Sigmoid colon (tissue), 7 donors: ENCODE results near the gene PLSCR3. TPM values are rescaled to one million over a fixed set of nuclear protein-coding genes. Genes with fewer than 3 reads are reported as not detected.

Experiments used
- DNase-seq: peaks from one replicate; pipeline ENCODE4 v3.0.0-alpha.2; 2019
- H3K27ac ChIP-seq, 4 donors: fragments of 200-600 bp; sonication (generic); one replicate each; pipeline ENCODE4 v1.5.1; 2016 to 2019; ENCODE audit warnings: mild to moderate bottlenecking in 1 of 4
- H3K27me3 ChIP-seq, 3 donors: fragments of 200-600 bp; sonication (generic); one replicate each; pipeline ENCODE4 v1.5.1; 2019; ENCODE audit warnings: mild to moderate bottlenecking in 1 of 3
- H3K36me3 ChIP-seq, 4 donors: fragments of 200-600 bp; sonication (generic); one replicate each; pipeline ENCODE4 v1.5.1; 2016 to 2019
- H3K4me1 ChIP-seq, 4 donors: fragments of 200-600 bp; sonication (generic); one replicate each; pipeline ENCODE4 v1.5.1; 2017 to 2019
- H3K4me3 ChIP-seq, 4 donors: fragments of 200-600 bp; sonication (generic); one replicate each; pipeline ENCODE4 v1.5.1; 2017 to 2019; ENCODE audit warnings: mild to moderate bottlenecking in 2 of 4, moderate library complexity in 1 of 4
- H3K9me3 ChIP-seq, 4 donors: fragments of 200-600 bp in 3 of 4; sonication (generic) in 3 of 4; one replicate each; pipeline versions ENCODE4 v1.5.1 to v1.6.1; 2013 to 2019
- CTCF ChIP-seq, 4 experiments: fragments of 450-650 bp in 3 of 4; fragments of 200-600 bp in 1 of 4; IDR thresholded peaks; one replicate each; pipeline ENCODE4 v1.5.1; 2016 to 2019; ENCODE audit warnings: antibody characterized with exemption in 4 of 4, mild to moderate bottlenecking in 3 of 4, moderate library complexity in 2 of 4
- EP300 ChIP-seq, 4 donors: sonication (generic); formaldehyde crosslinking; IDR thresholded peaks; one replicate each; pipeline ENCODE4 v1.6.1; 2017; ENCODE audit warnings: antibody characterized with exemption in 4 of 4
- POLR2A ChIP-seq, 2 donors: fragments of 450-650 bp; IDR thresholded peaks; one replicate each; pipeline ENCODE4 v1.6.1; 2016; ENCODE audit warnings: antibody characterized with exemption in 2 of 2, mild to moderate bottlenecking in 2 of 2, moderate library complexity in 2 of 2
- POLR2AphosphoS5 ChIP-seq, 4 donors: sonication (generic); formaldehyde crosslinking; IDR thresholded peaks; one replicate each; pipeline ENCODE4 v1.6.1; 2017; ENCODE audit warnings: antibody characterized with exemption in 4 of 4
- WGBS, 2 donors: extraction: QIAGEN DNeasy Blood & Tissue Kit; methylation state at CpG; one replicate each; pipeline ENCODE4 v1.1.7; 2013; 5-methylcytosine and 5-hydroxymethylcytosine counted together
- intact Hi-C: fragments of 100-400 bp; cut with DNase I; formaldehyde crosslinking; loops from one replicate; pipeline ENCODE4 v1.15.1; 2023
- polyA plus RNA-seq, 3 donors: library from polyadenylated mRNA; stranded (reverse); fragments of 200-250 nt; gene quantifications; one replicate each; pipeline ENCODE4 v1.2.3, GENCODE V29; 2013
- total RNA-seq, 4 donors: library from RNA; depleted of rRNA; stranded (reverse); fragments of >200 nt; gene quantifications; one replicate each; pipeline ENCODE4 v1.1.0, GENCODE V29; 2016
- donor health status: healthy with polysubstance abuse.
- donor health status: Bipolar disorder and iron deficiency.
- donor health status: healthy.

The PLSCR3 gene
- total and polyA plus RNA-seq, 7 donors, result 10.4 to 27.2 (median 14.8) TPM

DNA sequence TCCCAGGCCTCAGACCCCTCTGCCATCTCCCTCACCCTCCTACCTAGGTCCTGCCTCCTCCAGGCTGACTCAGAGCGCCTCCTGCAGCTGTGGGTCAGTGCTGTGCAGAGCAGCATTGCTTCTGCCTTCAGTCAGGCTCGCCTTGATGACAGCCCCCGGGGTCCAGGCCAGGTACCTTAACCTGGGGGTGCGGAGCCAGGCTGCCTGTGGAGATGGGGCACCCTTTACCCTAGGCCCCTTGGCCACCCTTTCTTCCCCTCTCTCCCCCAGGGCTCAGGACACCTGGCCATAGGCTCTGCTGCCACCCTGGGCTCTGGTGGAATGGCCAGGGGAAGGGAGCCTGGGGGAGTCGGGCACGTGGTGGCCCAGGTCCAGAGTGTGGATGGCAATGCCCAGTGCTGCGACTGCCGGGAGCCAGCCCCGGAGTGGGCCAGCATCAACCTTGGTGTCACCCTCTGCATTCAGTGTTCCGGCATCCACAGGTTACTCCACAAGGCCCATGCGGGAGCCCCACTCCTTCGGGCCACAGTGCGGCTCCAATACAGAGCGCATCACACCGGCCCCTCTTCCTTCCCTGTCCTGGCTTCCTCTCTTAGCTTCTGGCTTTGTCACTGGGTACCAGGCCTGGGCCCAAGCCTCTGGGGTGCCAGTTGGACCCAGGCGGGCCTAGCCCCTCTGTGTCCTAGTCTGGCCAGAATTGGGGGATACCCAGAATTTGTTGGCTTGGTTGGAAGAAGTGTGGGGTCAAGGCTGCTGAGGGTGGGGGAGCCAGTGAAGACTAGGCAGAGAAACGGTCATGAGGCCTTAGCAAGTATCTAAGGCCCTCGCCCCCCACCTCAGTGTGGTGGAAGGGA, 47.3 kb downstream of the PLSCR3 start:
- 70 to 89% methylated on average over 18 of the region's 18 CpGs for WGBS, 2 donors

GRCh38 chr17:7343250-7343649, 51.1 kb downstream of the PLSCR3 start:
- Histone ChIP-seq H3K36me3 (no peaks in the 10 kb centered on the region), H3K27me3 (peaks cover 11 to 47% (median 18%) of the 10 kb centered on the region in 3 donors), H3K27ac (no peak overlapping the region), H3K4me3 (no peak overlapping the region), H3K4me1 (no peaks in the 10 kb centered on the region), H3K9me3 (no peaks in the 10 kb centered on the region)
- no peak for DNase-seq
- intact Hi-C loops, result loop anchor here (5.0 kb wide), 1 partner anchor 81 kb away; the partner anchor contains the start of gene CLDN7
- TF ChIP-seq EP300 (IDR thresholded peaks at IDR 0.05) (no peak), POLR2A (IDR thresholded peaks at IDR 0.05) (no peak), POLR2AphosphoS5 (IDR thresholded peaks at IDR 0.05) (no peak), CTCF (IDR thresholded peaks at IDR 0.05) (no peak)
- WGBS, 2 donors, result 77 to 86% methylated on average over 15 of the region's 15 CpGs

More for the DNA sequence above, 47.3 kb downstream of the PLSCR3 start:
- Histone ChIP-seq H3K36me3 (no peaks in the 10 kb centered on the region), H3K27ac (no peak overlapping the region), H3K4me3 (no peak overlapping the region), H3K27me3 (peaks cover 4 to 16% (median 4%) of the 10 kb centered on the region in 3 donors), H3K9me3 (no peaks in the 10 kb centered on the region), H3K4me1 (peaks cover 0 to 23% (median 12%) of the 10 kb centered on the region in 4 donors)
- no peak for DNase-seq
- TF ChIP-seq EP300 (IDR thresholded peaks at IDR 0.05) (no peak), CTCF (IDR thresholded peaks at IDR 0.05) (no peak), POLR2A (IDR thresholded peaks at IDR 0.05) (no peak), POLR2AphosphoS5 (IDR thresholded peaks at IDR 0.05) (no peak)
- intact Hi-C loops, result no loop called here

- Histone ChIP-seq H3K4me1 (no peaks in the 10 kb centered on the region), H3K4me3 (no peak overlapping the region), H3K27me3 (peaks cover 11 to 59% (median 18%) of the 10 kb centered on the region in 3 donors), H3K36me3 (no peaks in the 10 kb centered on the region), H3K9me3 (no peaks in the 10 kb centered on the region), H3K27ac (no peak overlapping the region)
- TF ChIP-seq CTCF (IDR thresholded peaks at IDR 0.05), result no peak
- TF ChIP-seq POLR2AphosphoS5 (IDR thresholded peaks at IDR 0.05), result no peak
- TF ChIP-seq POLR2A (IDR thresholded peaks at IDR 0.05), result no peak
- TF ChIP-seq EP300 (IDR thresholded peaks at IDR 0.05), result no peak
- no peak for DNase-seq
- 95% methylated on average over 13 of the region's 13 CpGs for WGBS, 2 donors
- intact Hi-C loops, result loop anchor here (5.0 kb wide), 1 partner anchor 80 kb away; the partner anchor contains the start of gene CLDN7
These were observed 52.5 kb downstream of the PLSCR3 start for GRCh38 chr17:7341842-7342241.

DNA sequence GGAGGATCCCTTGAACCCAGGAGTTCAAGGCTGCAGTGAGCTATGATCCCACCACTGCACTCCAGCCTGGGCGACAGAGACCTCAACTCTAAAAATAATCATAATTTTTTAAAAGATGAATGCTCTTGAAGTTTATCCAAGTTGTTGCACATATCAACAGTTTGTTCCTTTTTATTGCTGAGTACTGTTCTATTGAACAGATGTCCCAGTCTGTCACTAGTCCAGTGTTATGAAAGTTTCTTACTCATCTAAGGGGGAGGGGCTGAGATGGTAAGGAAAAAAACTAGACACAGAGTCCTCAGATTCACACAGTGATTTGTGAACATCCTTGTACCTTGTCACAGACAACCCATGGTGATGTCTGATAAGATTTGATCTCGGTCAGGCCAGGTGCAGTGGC, 54.1 kb downstream of the PLSCR3 start:
- no peaks in the 10 kb centered on the region for H3K4me1 ChIP-seq
- H3K4me3 ChIP-seq, result no peak overlapping the region
- no peaks in the 10 kb centered on the region for H3K9me3 ChIP-seq
- peaks cover 11 to 72% (median 18%) of the 10 kb centered on the region in 3 donors for H3K27me3 ChIP-seq
- 65 to 85% methylated on average over 2 of the region's 2 CpGs for WGBS, 2 donors
- intact Hi-C loops, result loop anchor here (5.0 kb wide), 1 partner anchor 78 kb away; the partner anchor contains the start of gene CLDN7
- no peak overlapping the region for H3K27ac ChIP-seq
- H3K36me3 ChIP-seq, result no peaks in the 10 kb centered on the region
- no peak for DNase-seq
- no peak for TF ChIP-seq EP300 (IDR thresholded peaks at IDR 0.05)
- TF ChIP-seq CTCF (IDR thresholded peaks at IDR 0.05), result no peak
- TF ChIP-seq POLR2A (IDR thresholded peaks at IDR 0.05), result no peak
- no peak for TF ChIP-seq POLR2AphosphoS5 (IDR thresholded peaks at IDR 0.05)

Other genes with a start within 250 kb of the PLSCR3 start
Only the 30 nearest of the 38 such genes appear.
- 100 to 1,000 TPM; 311 to 569 (median 338) TPM for gene ACADVL, start 174.6 kb downstream of the PLSCR3 start, total RNA-seq
- gene ACADVL, start 174.6 kb downstream of the PLSCR3 start, polyA plus RNA-seq, result 100 to 1,000 TPM; 211 to 587 (median 491) TPM
- 10 to 100 TPM; 36.4 to 56.2 (median 41.8) TPM for gene DVL2, start 160.0 kb downstream of the PLSCR3 start, total RNA-seq
- 10 to 100 TPM; 12.0 to 30.7 (median 13.2) TPM for gene DVL2, start 160.0 kb downstream of the PLSCR3 start, polyA plus RNA-seq
- 10 to 100 TPM; 23.1 to 45.4 (median 35.4) TPM for gene PHF23, start 155.1 kb downstream of the PLSCR3 start, total RNA-seq
- 10 to 100 TPM; 40.7 to 45.6 (median 45.1) TPM for gene PHF23, start 155.1 kb downstream of the PLSCR3 start, polyA plus RNA-seq
- 100 to 1,000 TPM; 147 to 645 (median 552) TPM for gene GABARAP, start 152.1 kb downstream of the PLSCR3 start, total RNA-seq
- gene GABARAP, start 152.1 kb downstream of the PLSCR3 start, polyA plus RNA-seq, result 1,000 to 10,000 TPM in 2 of 3 donors, 100 to 1,000 TPM in 1; 572 to 1,215 (median 1,036) TPM
- gene CTDNEP1, start 142.8 kb downstream of the PLSCR3 start, total RNA-seq, result 10 to 100 TPM; 43.9 to 76.4 (median 53.0) TPM
- 100 to 1,000 TPM in 1 of 3 donors, 10 to 100 TPM in 2; 80.2 to 110 (median 82.9) TPM for gene CTDNEP1, start 142.8 kb downstream of the PLSCR3 start, polyA plus RNA-seq
- 10 to 100 TPM; 28.4 to 40.0 (median 34.2) TPM for gene ELP5, start 142.3 kb downstream of the PLSCR3 start, total RNA-seq
- gene ELP5, start 142.3 kb downstream of the PLSCR3 start, polyA plus RNA-seq, result 10 to 100 TPM; 32.4 to 70.9 (median 42.9) TPM
- 1 to 10 TPM in 3 of 4 donors, not detected in 1; 1.1 to 2.6 (median 1.9) TPM for gene CLDN7, start 132.0 kb downstream of the PLSCR3 start, total RNA-seq
- 100 to 1,000 TPM; 181 to 963 (median 332) TPM for gene CLDN7, start 132.0 kb downstream of the PLSCR3 start, polyA plus RNA-seq
- gene SLC2A4, start 112.8 kb downstream of the PLSCR3 start, total RNA-seq, result 100 to 1,000 TPM in 2 of 4 donors, 10 to 100 TPM in 2; 72.9 to 127 (median 94.7) TPM
- 1 to 10 TPM in 2 of 3 donors, under 1 TPM in 1; 0.60 to 7.9 (median 2.8) TPM for gene SLC2A4, start 112.8 kb downstream of the PLSCR3 start, polyA plus RNA-seq
- gene YBX2, start 99.9 kb downstream of the PLSCR3 start, total RNA-seq, result 1 to 10 TPM in 3 of 4 donors, under 1 TPM in 1; 0.28 to 2.5 (median 1.5) TPM
- 10 to 100 TPM in 2 of 3 donors, 1 to 10 TPM in 1; 4.8 to 37.6 (median 20.1) TPM for gene YBX2, start 99.9 kb downstream of the PLSCR3 start, polyA plus RNA-seq
- gene EIF5A, start 86.9 kb downstream of the PLSCR3 start, total RNA-seq, result 100 to 1,000 TPM; 104 to 156 (median 125) TPM
- 100 to 1,000 TPM; 315 to 603 (median 403) TPM for gene EIF5A, start 86.9 kb downstream of the PLSCR3 start, polyA plus RNA-seq
- gene GPS2, start 79.2 kb downstream of the PLSCR3 start, total RNA-seq, result 100 to 1,000 TPM in 1 of 4 donors, 10 to 100 TPM in 3; 82.3 to 114 (median 85.4) TPM
- 100 to 1,000 TPM in 1 of 3 donors, 10 to 100 TPM in 2; 67.9 to 113 (median 77.2) TPM for gene GPS2, start 79.2 kb downstream of the PLSCR3 start, polyA plus RNA-seq
- 10 to 100 TPM; 14.3 to 29.6 (median 17.6) TPM for gene NEURL4, start 65.2 kb downstream of the PLSCR3 start, total RNA-seq
- 10 to 100 TPM in 1 of 3 donors, 1 to 10 TPM in 2; 6.0 to 31.6 (median 6.0) TPM for gene NEURL4, start 65.2 kb downstream of the PLSCR3 start, polyA plus RNA-seq
- gene ACAP1, start 58.0 kb downstream of the PLSCR3 start, total RNA-seq, result 1 to 10 TPM; 1.1 to 3.9 (median 2.9) TPM
- gene ACAP1, start 58.0 kb downstream of the PLSCR3 start, polyA plus RNA-seq, result 10 to 100 TPM in 1 of 3 donors, 1 to 10 TPM in 2; 1.2 to 55.8 (median 1.4) TPM
- 1 to 10 TPM; 4.4 to 6.4 (median 5.5) TPM for gene KCTD11, start 42.4 kb downstream of the PLSCR3 start, total RNA-seq
- 10 to 100 TPM in 1 of 3 donors, 1 to 10 TPM in 2; 6.2 to 11.7 (median 9.0) TPM for gene KCTD11, start 42.4 kb downstream of the PLSCR3 start, polyA plus RNA-seq
- gene TMEM95, start 39.4 kb downstream of the PLSCR3 start, total RNA-seq, result not detected
- not detected for gene TMEM95, start 39.4 kb downstream of the PLSCR3 start, polyA plus RNA-seq
- 1 to 10 TPM; 2.1 to 5.4 (median 3.4) TPM for gene TNK1, start 13.4 kb downstream of the PLSCR3 start, total RNA-seq
- 10 to 100 TPM in 2 of 3 donors, 1 to 10 TPM in 1; 8.4 to 14.6 (median 10.4) TPM for gene TNK1, start 13.4 kb downstream of the PLSCR3 start, polyA plus RNA-seq
- gene TMEM256, start 9.6 kb upstream of the PLSCR3 start, total RNA-seq, result 100 to 1,000 TPM in 2 of 4 donors, 10 to 100 TPM in 2; 19.0 to 152 (median 99.7) TPM
- 100 to 1,000 TPM; 150 to 357 (median 235) TPM for gene TMEM256, start 9.6 kb upstream of the PLSCR3 start, polyA plus RNA-seq
- 10 to 100 TPM in 2 of 4 donors, 1 to 10 TPM in 2; 6.8 to 18.8 (median 10.4) TPM for gene NLGN2, start 13.3 kb upstream of the PLSCR3 start, total RNA-seq
- 1 to 10 TPM in 1 of 3 donors, under 1 TPM in 2; 0.60 to 8.9 (median 0.69) TPM for gene NLGN2, start 13.3 kb upstream of the PLSCR3 start, polyA plus RNA-seq
- not detected for gene SPEM1, start 25.8 kb upstream of the PLSCR3 start, total RNA-seq
- not detected for gene SPEM1, start 25.8 kb upstream of the PLSCR3 start, polyA plus RNA-seq
- gene SPEM2, start 31.1 kb upstream of the PLSCR3 start, total RNA-seq, result not detected
- not detected for gene SPEM2, start 31.1 kb upstream of the PLSCR3 start, polyA plus RNA-seq
- not detected for gene SPEM3, start 34.3 kb upstream of the PLSCR3 start, total RNA-seq
- not detected for gene SPEM3, start 34.3 kb upstream of the PLSCR3 start, polyA plus RNA-seq
- gene TMEM102, start 40.9 kb upstream of the PLSCR3 start, total RNA-seq, result 1 to 10 TPM; 1.2 to 2.5 (median 1.6) TPM
- 10 to 100 TPM in 1 of 3 donors, 1 to 10 TPM in 2; 6.6 to 14.5 (median 8.1) TPM for gene TMEM102, start 40.9 kb upstream of the PLSCR3 start, polyA plus RNA-seq
- gene FGF11, start 45.0 kb upstream of the PLSCR3 start, total RNA-seq, result under 1 TPM in 1 of 4 donors, not detected in 3; 0.36 TPM
- 1 to 10 TPM in 1 of 3 donors, under 1 TPM in 1, not detected in 1; 0.69 to 2.8 TPM for gene FGF11, start 45.0 kb upstream of the PLSCR3 start, polyA plus RNA-seq
- 1 to 10 TPM; 4.2 to 8.1 (median 6.5) TPM for gene CHRNB1, start 50.5 kb upstream of the PLSCR3 start, total RNA-seq
- gene CHRNB1, start 50.5 kb upstream of the PLSCR3 start, polyA plus RNA-seq, result 10 to 100 TPM in 2 of 3 donors, 1 to 10 TPM in 1; 7.2 to 13.2 (median 11.2) TPM
- gene ZBTB4, start 85.1 kb upstream of the PLSCR3 start, total RNA-seq, result 10 to 100 TPM; 42.5 to 56.5 (median 45.3) TPM
- 10 to 100 TPM in 2 of 3 donors, 1 to 10 TPM in 1; 5.5 to 19.6 (median 12.0) TPM for gene ZBTB4, start 85.1 kb upstream of the PLSCR3 start, polyA plus RNA-seq
- not detected for gene SLC35G6, start 86.9 kb upstream of the PLSCR3 start, total RNA-seq
- gene SLC35G6, start 86.9 kb upstream of the PLSCR3 start, polyA plus RNA-seq, result not detected
- 10 to 100 TPM; 30.1 to 43.2 (median 36.5) TPM for gene POLR2A, start 89.8 kb upstream of the PLSCR3 start, total RNA-seq
- gene POLR2A, start 89.8 kb upstream of the PLSCR3 start, polyA plus RNA-seq, result 10 to 100 TPM in 2 of 3 donors, 1 to 10 TPM in 1; 7.2 to 51.1 (median 11.3) TPM
- 100 to 1,000 TPM in 2 of 4 donors, 10 to 100 TPM in 2; 60.1 to 122 (median 91.8) TPM for gene TNFSF12, start 154.5 kb upstream of the PLSCR3 start, total RNA-seq
- 10 to 100 TPM; 18.0 to 45.0 (median 26.1) TPM for gene TNFSF12, start 154.5 kb upstream of the PLSCR3 start, polyA plus RNA-seq
- gene TNFSF13, start 164.2 kb upstream of the PLSCR3 start, total RNA-seq, result 10 to 100 TPM; 20.2 to 41.0 (median 24.5) TPM
- 100 to 1,000 TPM in 1 of 3 donors, 10 to 100 TPM in 2; 15.6 to 108 (median 21.0) TPM for gene TNFSF13, start 164.2 kb upstream of the PLSCR3 start, polyA plus RNA-seq
- gene SENP3, start 167.4 kb upstream of the PLSCR3 start, total RNA-seq, result 10 to 100 TPM; 73.5 to 91.1 (median 81.1) TPM
- gene SENP3, start 167.4 kb upstream of the PLSCR3 start, polyA plus RNA-seq, result 10 to 100 TPM; 28.2 to 55.4 (median 35.6) TPM